Amygdala (tissue), 56 donors: ENCODE data around the gene SETD1A.

Experiments used
- DNase-seq, 56 donors: peaks; one replicate each; lab custom pipeline; 2025; lab: John Stamatoyannopoulos, UW

The SETD1A gene

GRCh38 chr16:30977502-30977901 is 19.9 kb downstream of the SETD1A start:
- no peak for DNase-seq

- no peak for DNase-seq
Measured at GRCh38 chr16:30979170-30980022, 21.8 kb downstream of the SETD1A start.

GRCh38 chr16:30980023-30980371 is 22.4 kb downstream of the SETD1A start:
- no peak for DNase-seq

- DNase-seq, result no peak
Measured at GRCh38 chr16:30980434-30980833, 22.9 kb downstream of the SETD1A start.

- DNase-seq, result no peak
Measured at GRCh38 chr16:30980959-30981358, 23.4 kb downstream of the SETD1A start.

GRCh38 chr16:30982548-30983288 is 25.2 kb downstream of the SETD1A start:
- no peak for DNase-seq

- no peak for DNase-seq
Measured at GRCh38 chr16:30983289-30983889, 25.8 kb downstream of the SETD1A start.

GRCh38 chr16:30983898-30984610 is 26.5 kb downstream of the SETD1A start:
- DNase-seq, result no peak

- DNase-seq, result peak in 50 of 56 donors; percentile 22 to 85 (median 60)
Measured at GRCh38 chr16:30984669-30985400, 27.3 kb downstream of the SETD1A start, which contains the start of gene HSD3B7. TSS of gene HSD3B7 (plus strand) at chr16:30985207. CDS start at chr16:30985659, 452 bp downstream.

GRCh38 chr16:30985401-30986128 is 28.0 kb downstream of the SETD1A start:
- peak in 2 of 56 donors; percentile 11 to 42 for DNase-seq

GRCh38 chr16:30986129-30986991 is 28.8 kb downstream of the SETD1A start:
- DNase-seq, result no peak

- DNase-seq, result no peak
Measured at GRCh38 chr16:30987581-30988190, 30.1 kb downstream of the SETD1A start.

- DNase-seq, result no peak
Measured at GRCh38 chr16:30989469-30990047, 32.0 kb downstream of the SETD1A start.

- DNase-seq, result no peak
Measured at GRCh38 chr16:30990105-30990504, 32.6 kb downstream of the SETD1A start.

- no peak for DNase-seq
Measured at GRCh38 chr16:30991052-30991451, 33.5 kb downstream of the SETD1A start.

GRCh38 chr16:30992276-30992780 is 34.8 kb downstream of the SETD1A start:
- no peak for DNase-seq
